Pancreas (tissue), 10 donors: ENCODE measurements around the gene FKBP1B. TPM values are rescaled to one million over a fixed set of nuclear protein-coding genes. Genes with fewer than 3 reads are reported as not detected.
A peak's percentile ranks its signal among the peaks of the same experiment; 100 is the strongest.
"Not testable (repeated sequence)": the region's sequence is repeated elsewhere in the genome, so short reads cannot be mapped to it uniquely, and the experiment has no call there.

Experiments
- ATAC-seq, 4 donors: fragments of 200-7000 bp; cut with Tn5 transposase; one replicate each; pipeline versions ENCODE4 v1.8.0 to v1.9.1; 2020; ENCODE audit warnings: mild to moderate bottlenecking in 4 of 4, moderate library complexity in 4 of 4
- DNase-seq, 6 donors: peaks; one replicate each; pipeline ENCODE4 v3.0.0-alpha.2; 2020
- FAIRE-seq: peaks from 2 replicates; lab custom pipeline; 2012; peaks lifted over from hg19 to GRCh38; lab: Jason Lieb, UNC
- H3K27ac ChIP-seq, 4 donors: fragments of 200-600 bp; sonication (generic); 1 replicate in 3 of 4; 2 replicates in 1 of 4; pipeline versions ENCODE4 v1.5.0 to v1.8.0; 2020
- H3K27me3 ChIP-seq, 4 donors: fragments of 200-600 bp; one replicate each; pipeline ENCODE4 v1.8.0; 2021
- H3K36me3 ChIP-seq, 3 donors: fragments of 200-600 bp; sonication (generic) in 1 of 3; one replicate each; pipeline versions ENCODE4 v1.5.0 to v1.8.0; 2020 to 2021
- H3K4me1 ChIP-seq, 3 donors: fragments of 200-600 bp; one replicate each; pipeline ENCODE4 v1.8.0; 2021
- H3K4me3 ChIP-seq, 4 donors: fragments of 200-600 bp; sonication (generic) in 2 of 4; one replicate each; pipeline versions ENCODE4 v1.5.0 to v1.8.0; 2020 to 2021
- H3K9me3 ChIP-seq, 4 donors: fragments of 200-600 bp; one replicate each; pipeline ENCODE4 v1.8.0; 2021
- WGBS, 2 donors: extraction: QIAGEN DNeasy Blood & Tissue Kit; methylation state at CpG; one replicate each; pipeline ENCODE4 v1.1.7; 2013; 5-methylcytosine and 5-hydroxymethylcytosine counted together
- intact Hi-C, 3 donors: fragments of 100-400 bp; cut with DNase I; formaldehyde crosslinking; loops; one replicate each; pipeline versions ENCODE4 v1.11.1 to v1.14.2; 2022
- polyA plus RNA-seq, 2 donors: library from polyadenylated mRNA; stranded (reverse); fragments of 200-250 nt; gene quantifications; one replicate each; pipeline ENCODE4 v1.2.3, GENCODE V29; 2013
- total RNA-seq, 6 donors: library from RNA; stranded (reverse); fragmentation: NEBNext Ultra II Directional in 4 of 6; extraction: Animal tissue kit (Norgen Biotek cat#: 25700) in 4 of 6; gene quantifications; one replicate each; pipeline versions ENCODE4 v1.2.1 to v1.2.4, GENCODE V29; 2021 to 2023
- TF ChIP-seq, protein P1 (sequence below), 4 donors: fragments of 200-600 bp; sonication (generic) in 3 of 4; IDR thresholded peaks; one replicate each; pipeline versions ENCODE4 v1.5.0 to v1.8.0; 2021; ENCODE audit warnings: antibody characterized with exemption in 4 of 4
- donor health status: healthy with polysubstance abuse.
- donor health status: DM: no; HTN: no; CAD: no; lungs with moderate emphysema.
- donor health status: DM: no; HTN: no; CAD: no.
- donor health status: control.
- donor health status: control.
- donor health status: Bipolar disorder and iron deficiency.
- donor health status: DM: yes; HTN: yes; CAD: no.
- donor health status: DM: no; HTN: no; CAD: no.
- donor health status: DM: no; HTN: no; CAD: no.
- donor health status: DM: yes; HTN: yes; CAD: no.

The FKBP1B gene
- total and polyA plus RNA-seq, 8 donors, result 2.6 to 25.6 (median 4.9) TPM

DNA sequence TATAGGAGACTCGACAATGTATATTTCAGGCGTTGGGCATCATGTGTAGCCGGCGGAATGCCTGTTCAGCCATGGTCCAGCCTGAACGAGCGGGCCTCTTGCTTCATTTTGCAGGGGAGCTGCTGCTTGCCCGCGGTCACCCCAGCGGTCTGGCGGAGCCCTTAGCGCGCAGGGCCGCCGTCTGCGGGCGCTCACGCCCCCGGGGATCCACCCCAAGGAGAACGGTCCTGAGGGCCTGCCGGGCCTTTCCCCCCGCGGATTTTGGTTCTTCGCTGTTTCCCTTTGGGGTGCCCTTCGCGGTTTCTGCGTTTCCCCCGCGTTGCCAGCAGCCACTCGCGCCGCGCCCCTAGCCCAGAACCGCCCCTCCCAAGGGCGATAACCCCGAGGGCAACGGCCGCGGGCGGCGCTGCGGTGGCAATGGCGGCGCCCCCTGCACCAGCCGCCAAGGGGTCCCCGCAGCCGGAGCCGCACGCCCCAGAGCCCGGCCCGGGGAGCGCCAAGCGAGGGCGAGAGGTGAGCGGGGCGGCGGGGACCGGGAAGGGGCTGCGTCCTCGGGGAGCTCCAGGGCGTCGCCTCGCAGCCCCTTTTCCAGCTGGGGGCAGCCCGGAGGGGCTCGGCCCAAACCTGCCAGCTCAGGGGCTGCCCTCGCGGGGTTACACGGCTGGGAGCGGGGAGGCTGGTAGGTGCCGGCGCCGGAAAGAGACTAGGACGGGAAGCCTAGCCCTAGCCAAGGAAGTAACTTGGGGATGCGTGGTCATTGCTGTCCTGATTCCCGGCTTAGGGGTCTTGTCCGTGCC, 39.7 kb upstream of the FKBP1B start, which contains the start of gene MFSD2B:
TSS of gene MFSD2B (plus strand) at position 406 of the 797 bp plus-strand sequence. CDS start at position 418, 12 bp downstream.
- H3K4me3 ChIP-seq, result peak within 1 kb of the TSS in 2 of 4 donors; percentile 26 to 48
- intact Hi-C loops, result no loop called here
- DNase-seq (peak in 1 of 6 donors; percentile 58), ATAC-seq (peak; percentile 27 to 53 (median 38)), FAIRE-seq (no peak)
- no peaks in the 10 kb centered on the region for H3K36me3 ChIP-seq
- TF ChIP-seq, protein P1, sequence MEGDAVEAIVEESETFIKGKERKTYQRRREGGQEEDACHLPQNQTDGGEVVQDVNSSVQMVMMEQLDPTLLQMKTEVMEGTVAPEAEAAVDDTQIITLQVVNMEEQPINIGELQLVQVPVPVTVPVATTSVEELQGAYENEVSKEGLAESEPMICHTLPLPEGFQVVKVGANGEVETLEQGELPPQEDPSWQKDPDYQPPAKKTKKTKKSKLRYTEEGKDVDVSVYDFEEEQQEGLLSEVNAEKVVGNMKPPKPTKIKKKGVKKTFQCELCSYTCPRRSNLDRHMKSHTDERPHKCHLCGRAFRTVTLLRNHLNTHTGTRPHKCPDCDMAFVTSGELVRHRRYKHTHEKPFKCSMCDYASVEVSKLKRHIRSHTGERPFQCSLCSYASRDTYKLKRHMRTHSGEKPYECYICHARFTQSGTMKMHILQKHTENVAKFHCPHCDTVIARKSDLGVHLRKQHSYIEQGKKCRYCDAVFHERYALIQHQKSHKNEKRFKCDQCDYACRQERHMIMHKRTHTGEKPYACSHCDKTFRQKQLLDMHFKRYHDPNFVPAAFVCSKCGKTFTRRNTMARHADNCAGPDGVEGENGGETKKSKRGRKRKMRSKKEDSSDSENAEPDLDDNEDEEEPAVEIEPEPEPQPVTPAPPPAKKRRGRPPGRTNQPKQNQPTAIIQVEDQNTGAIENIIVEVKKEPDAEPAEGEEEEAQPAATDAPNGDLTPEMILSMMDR (IDR thresholded peaks at IDR 0.05), result no peak
- H3K27ac ChIP-seq, result no peak within 1 kb of the TSS
- H3K9me3 ChIP-seq, result no peaks in the 10 kb centered on the region
- peaks cover 0 to 7% (median 0%) of the 10 kb centered on the region in 3 donors for H3K4me1 ChIP-seq
- H3K27me3 ChIP-seq, result peaks cover 0 to 13% (median 0%) of the 10 kb centered on the region in 4 donors
- WGBS, 2 donors, result 3 to 4% methylated on average over 67 to 75 of the region's 75 CpGs

DNA sequence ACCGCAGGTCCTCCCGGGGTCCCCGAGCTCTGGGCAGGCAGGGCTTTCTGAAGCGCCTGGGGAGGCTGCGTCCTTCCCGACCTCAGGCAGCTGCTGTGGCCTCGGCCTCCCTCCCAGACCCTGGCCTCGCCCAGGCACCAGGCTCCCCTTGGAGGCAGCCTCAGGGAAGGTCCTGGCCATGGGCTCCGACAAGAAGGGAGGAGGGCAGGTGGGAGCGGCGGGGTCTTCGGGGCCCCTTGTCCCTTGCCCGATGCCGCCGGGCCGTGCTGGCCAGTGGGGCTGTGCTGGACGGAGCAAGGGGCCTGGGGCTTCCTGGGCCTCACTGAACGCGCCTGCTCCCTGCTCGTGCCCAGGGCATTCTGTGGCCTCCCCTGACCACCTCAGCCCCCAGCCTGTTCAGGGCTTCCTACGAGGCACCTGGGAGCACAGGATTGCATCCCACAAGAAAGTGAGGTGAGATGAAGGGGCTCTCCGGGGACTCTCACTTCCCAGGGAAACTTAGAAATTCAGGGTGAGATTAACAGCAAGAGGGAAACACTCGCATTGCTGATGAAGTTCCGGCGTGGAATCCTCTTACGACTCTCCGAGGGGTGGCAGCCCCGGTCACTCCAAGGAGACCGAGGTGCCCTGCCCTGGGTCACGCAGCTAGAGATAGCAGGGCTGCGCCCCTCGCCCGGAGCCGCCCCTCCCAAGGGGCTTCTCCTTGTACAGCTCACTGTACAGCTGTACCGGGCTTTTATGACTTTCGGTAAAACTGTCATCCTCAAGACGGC, 38.9 kb upstream of the FKBP1B start:
- intact Hi-C loops, result no loop called here
- Histone ChIP-seq H3K9me3 (no peaks in the 10 kb centered on the region), H3K4me3 (peak overlapping the region in 1 of 4 donors; percentile 48), H3K4me1 (peaks cover 0 to 7% (median 0%) of the 10 kb centered on the region in 3 donors), H3K36me3 (no peaks in the 10 kb centered on the region), H3K27ac (no peak overlapping the region), H3K27me3 (peaks cover 0 to 13% (median 0%) of the 10 kb centered on the region in 4 donors)
- no peak for FAIRE-seq
- WGBS, 2 donors, result 57 to 66% methylated on average over 33 to 37 of the region's 37 CpGs
- TF ChIP-seq, protein P1 (IDR thresholded peaks at IDR 0.05), result no peak
- DNase-seq, result peak in 1 of 6 donors; percentile 67
- peak in 1 of 4 donors; percentile 17 for ATAC-seq

DNA sequence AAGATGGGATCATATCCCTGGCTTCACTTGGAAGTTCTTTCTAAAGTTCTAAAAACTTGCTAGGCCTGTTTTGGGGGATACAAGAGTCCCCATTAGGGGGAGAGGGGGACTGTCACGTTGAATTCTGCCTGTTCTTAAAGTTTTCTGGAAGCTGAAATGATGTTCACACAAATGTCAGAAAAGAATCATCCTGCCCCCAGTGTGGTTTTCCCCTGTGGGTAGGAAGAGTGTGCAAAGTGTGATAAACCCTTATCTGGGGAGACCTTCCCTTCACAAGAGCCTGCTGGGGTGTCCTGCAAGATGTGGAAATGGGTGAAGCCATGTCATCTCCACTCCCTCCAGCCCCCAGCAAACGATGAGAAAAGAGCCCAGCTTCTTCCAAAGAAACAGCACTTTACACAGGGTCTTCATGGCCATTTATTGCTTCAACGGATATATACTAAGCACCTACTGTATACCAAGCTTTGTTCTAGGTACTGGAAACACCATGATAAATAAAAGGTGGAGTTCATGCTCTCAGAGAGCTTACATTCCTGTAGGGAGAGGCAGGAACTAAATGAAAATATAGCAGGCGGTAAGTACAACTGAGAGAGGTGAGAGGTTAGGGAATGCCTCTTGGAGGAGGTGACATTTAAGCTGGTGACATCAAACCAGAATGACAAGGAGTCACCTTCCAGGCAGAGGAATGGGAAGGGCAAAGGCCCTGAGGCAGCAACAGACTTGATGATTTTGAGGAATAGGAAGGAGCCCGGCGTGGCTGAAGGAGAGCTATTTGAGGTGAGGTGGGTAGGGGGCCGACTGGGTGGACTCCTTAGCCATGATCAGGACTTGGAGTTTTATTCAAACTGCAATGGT, 38.1 kb upstream of the FKBP1B start:
- H3K4me1 ChIP-seq, result peaks cover 0 to 7% (median 0%) of the 10 kb centered on the region in 3 donors
- no peaks in the 10 kb centered on the region for H3K9me3 ChIP-seq
- no peak for DNase-seq
- no peaks in the 10 kb centered on the region for H3K36me3 ChIP-seq
- FAIRE-seq, result no peak
- H3K4me3 ChIP-seq, result no peak overlapping the region
- ATAC-seq, result no peak
- peaks cover 0 to 13% (median 0%) of the 10 kb centered on the region in 4 donors for H3K27me3 ChIP-seq
- TF ChIP-seq, protein P1 (IDR thresholded peaks at IDR 0.05), result no peak
- intact Hi-C loops, result no loop called here
- no peak overlapping the region for H3K27ac ChIP-seq
- WGBS, 2 donors, result 63 to 79% methylated on average over 7 of the region's 7 CpGs

DNA sequence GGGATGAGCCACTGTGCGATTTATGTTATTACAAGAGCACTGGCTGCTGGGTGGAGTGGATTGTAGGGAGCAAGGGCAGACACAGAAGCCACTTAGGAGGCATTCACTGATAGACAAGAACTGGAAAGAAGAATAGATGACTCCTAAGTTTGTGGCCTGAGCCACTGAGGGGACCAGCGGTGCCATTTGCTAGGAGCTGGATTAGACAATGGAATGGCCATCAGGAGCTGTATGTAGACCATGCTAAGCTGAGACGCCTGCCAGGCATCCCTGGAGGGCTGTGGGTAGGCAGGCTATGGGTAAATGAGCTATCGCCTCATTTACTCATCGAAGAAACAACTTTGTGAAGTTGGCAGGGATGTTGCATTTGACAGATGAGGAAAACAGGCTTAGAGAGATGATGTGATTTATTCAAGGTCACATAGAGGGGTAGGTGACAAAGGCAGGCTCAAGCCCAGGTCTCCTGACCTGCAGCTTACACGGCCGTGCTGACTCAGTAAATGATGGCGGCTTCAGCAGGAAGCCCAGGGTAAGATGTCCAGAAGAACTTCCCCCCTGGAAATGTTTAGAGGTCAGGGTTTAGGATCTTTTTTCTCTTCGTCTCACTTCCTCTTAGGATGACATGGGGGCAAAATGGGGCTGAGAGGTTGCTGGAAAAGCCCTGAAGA, 36.9 kb upstream of the FKBP1B start:
- intact Hi-C loops, result no loop called here
- Histone ChIP-seq H3K4me3 (no peak overlapping the region), H3K9me3 (no peaks in the 10 kb centered on the region), H3K36me3 (no peaks in the 10 kb centered on the region), H3K4me1 (peaks cover 0 to 7% (median 0%) of the 10 kb centered on the region in 3 donors), H3K27ac (no peak overlapping the region), H3K27me3 (peaks cover 0 to 13% (median 0%) of the 10 kb centered on the region in 4 donors)
- DNase-seq (no peak), FAIRE-seq (no peak), ATAC-seq (no peak)
- TF ChIP-seq, protein P1 (IDR thresholded peaks at IDR 0.05), result no peak
- 63 to 72% methylated on average over 9 of the region's 9 CpGs for WGBS, 2 donors

DNA sequence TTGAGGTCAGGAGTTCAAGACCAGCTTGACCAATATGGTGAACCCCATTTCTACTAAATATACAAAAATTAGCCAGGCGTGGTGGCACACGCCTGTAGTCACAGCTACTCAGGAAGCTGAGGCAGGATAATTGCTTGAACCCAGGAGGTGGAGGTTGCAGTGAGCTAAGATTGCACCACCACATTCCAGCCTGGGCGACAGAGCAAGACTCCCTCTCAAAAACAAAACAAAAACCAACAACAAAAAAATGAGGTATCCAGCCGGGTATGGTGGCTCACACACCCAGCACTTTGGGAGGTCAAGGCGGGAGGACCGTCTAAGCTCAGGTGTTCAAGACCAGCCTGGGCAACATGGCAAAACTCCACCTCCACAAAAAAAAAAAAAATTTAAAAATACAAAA, 34.6 kb upstream of the FKBP1B start:
- H3K4me1 ChIP-seq, ATAC-seq, H3K4me3 ChIP-seq, DNase-seq, H3K27ac ChIP-seq, FAIRE-seq, H3K36me3 ChIP-seq, intact Hi-C loops, H3K27me3 ChIP-seq, H3K9me3 ChIP-seq: not testable (repeated sequence)
- WGBS, 2 donors, result 79 to 84% methylated on average over 6 of the region's 6 CpGs
